GM12878 (cell line): ENCODE measurements around the gene LIF. TPM values are rescaled to one million over a fixed set of nuclear protein-coding genes. Genes with fewer than 3 reads are reported as not detected.

Experiments
- ATAC-seq: fragments of 200-7000 bp; cut with Tn5 transposase; 3 replicates; pipeline ENCODE4 v1.9.1; 2020; ENCODE audit warnings: mild to moderate bottlenecking, moderate library complexity
- BruUV-seq: library from RNA; stranded (reverse); fragments of 400-500 nt; replicated peaks from 2 replicates; lab custom pipeline; 2021; lab: Mats Ljungman, UMichigan
- CTCF ChIA-PET: fragments of 300-600 bp; sonication (Branson Sonifier 250); formaldehyde crosslinking; extraction: SDS; loops from one replicate; lab custom pipeline; 2021; ENCODE audit warnings: inconsistent platforms; lab: Yijun Ruan, JAX
- POLR2A ChIA-PET: fragments of 350-600 bp; formaldehyde crosslinking; extraction: SDS; loops from one replicate; lab custom pipeline; 2021; ENCODE audit warnings: inconsistent platforms; lab: Charles Lee
- RAD21 ChIA-PET: fragments of 300-600 bp; sonication (Branson Sonifier 250); formaldehyde crosslinking; loops from one replicate; lab custom pipeline; 2023; ENCODE audit warnings: antibody characterized with exemption; ENCODE audit not compliant: unreplicated experiment; lab: Charles Lee
- SMC1A ChIA-PET: fragments of 300-600 bp; sonication (Branson Sonifier 250); formaldehyde crosslinking; loops from one replicate; lab custom pipeline; 2023; ENCODE audit not compliant: unreplicated experiment, uncharacterized antibody; lab: Charles Lee
- DNase-seq: peaks from one replicate; pipeline ENCODE4 v3.0.0-alpha.2; 2011; ENCODE audit warnings: low read depth, low spot score
- FAIRE-seq: peaks from 3 replicates; lab custom pipeline; 2011; peaks lifted over from hg19 to GRCh38; lab: Jason Lieb, UNC
- H2AFZ ChIP-seq: 2 replicates; pipeline ENCODE4 v1.6.0; 2011; ENCODE audit warnings: low read depth, low read length, control low read depth; ENCODE audit not compliant: control insufficient read depth
- H3K27ac ChIP-seq: 2 replicates; pipeline ENCODE4 v1.5.1; 2011; ENCODE audit warnings: control low read depth; ENCODE audit not compliant: control insufficient read depth, insufficient read depth
- H3K27me3 ChIP-seq, 2 experiments: replicated peaks in 1 of 2; 2 replicates each; pipeline versions ENCODE4 v1.6.0 to v1.6.1; 2011; ENCODE audit warnings: low read length in 1 of 2; ENCODE audit not compliant: control insufficient read depth in 2 of 2, insufficient read depth in 2 of 2
- H3K36me3 ChIP-seq, 2 experiments: 2 replicates each; pipeline ENCODE4 v1.5.1; 2011; ENCODE audit warnings: low read length in 1 of 2; ENCODE audit not compliant: control insufficient read depth in 2 of 2, insufficient read depth in 2 of 2
- H3K4me1 ChIP-seq: 2 replicates; pipeline ENCODE4 v1.6.1; 2011; ENCODE audit warnings: mild to moderate bottlenecking, low read length, moderate library complexity, mixed read lengths; ENCODE audit not compliant: control insufficient read depth, insufficient read depth
- H3K4me2 ChIP-seq: 2 replicates; pipeline ENCODE4 v1.6.0; 2011; ENCODE audit warnings: control low read depth; ENCODE audit not compliant: control insufficient read depth, insufficient read depth
- H3K4me3 ChIP-seq: fragments of 200-600 bp; sonication (generic); 2 replicates; pipeline ENCODE4 v1.5.1; 2016
- H3K79me2 ChIP-seq: 2 replicates; pipeline ENCODE4 v1.6.0; 2011; ENCODE audit warnings: low read length; ENCODE audit not compliant: control insufficient read depth, insufficient read depth
- H3K9ac ChIP-seq: 2 replicates; pipeline ENCODE4 v1.8.0; 2011; ENCODE audit warnings: low read length, control low read depth, mixed read lengths; ENCODE audit not compliant: control insufficient read depth, insufficient read depth
- H3K9me3 ChIP-seq: replicated peaks from 3 replicates; pipeline ENCODE4 v1.5.1; 2011; ENCODE audit warnings: mild to moderate bottlenecking, low read length; ENCODE audit not compliant: control insufficient read depth, insufficient read depth
- H4K20me1 ChIP-seq: 2 replicates; pipeline ENCODE4 v1.6.0; 2011; ENCODE audit not compliant: control insufficient read depth, insufficient read depth
- CEBPB ChIP-seq, 2 experiments: fragments of 150-350 bp in 1 of 2; IDR thresholded peaks; 2 replicates each; pipeline ENCODE4 v1.6.1; 2012 to 2014; ENCODE audit warnings: low read depth in 2 of 2, low read length in 2 of 2, borderline replicate concordance in 1 of 2, inconsistent platforms in 1 of 2
- CREB1 ChIP-seq: IDR thresholded peaks from 2 replicates; pipeline ENCODE4 v1.6.1; 2012; ENCODE audit warnings: low read depth, mild to moderate bottlenecking, inconsistent platforms
- CTCF ChIP-seq, 3 experiments: IDR thresholded peaks in 2 of 3; conservative IDR thresholded peaks in 1 of 3; 2 replicates each; pipeline ENCODE4 v1.5.1; 2011; ENCODE audit warnings: low read depth in 3 of 3, low read length in 3 of 3, mild to moderate bottlenecking in 3 of 3, control low read depth in 2 of 3, moderate library complexity in 2 of 3, inconsistent platforms in 1 of 3, mixed read lengths in 1 of 3; ENCODE audit not compliant: control insufficient read depth in 2 of 3, insufficient read depth in 1 of 3; ENCODE audit errors: extremely low read depth in 1 of 3
- DPF2 ChIP-seq: fragments of 450-650 bp; IDR thresholded peaks from 2 replicates; pipeline ENCODE4 v1.6.1; 2017; ENCODE audit warnings: mild to moderate bottlenecking
- PRDM15 ChIP-seq: fragments of 450-650 bp; formaldehyde crosslinking; IDR thresholded peaks from 2 replicates; pipeline ENCODE4 v1.4.0; 2020; ENCODE audit warnings: mild to moderate bottlenecking, moderate library complexity
- SIN3A ChIP-seq: IDR thresholded peaks from 2 replicates; pipeline ENCODE4 v1.6.1; 2012; ENCODE audit warnings: low read depth, low read length, improper control_type of control experiment
- ZBTB40 ChIP-seq: fragments of 450-650 bp; IDR thresholded peaks from 2 replicates; pipeline ENCODE4 v1.6.1; 2016; ENCODE audit warnings: mild to moderate bottlenecking, moderate library complexity, borderline replicate concordance
- WGBS: methylation state at CpG from one replicate; pipeline ENCODE4 v1.1.6; 2016; ENCODE audit warnings: low lambda C conversion rate; ENCODE audit not compliant: insufficient replicate concordance, insufficient coverage; ENCODE audit errors: missing lambda C conversion rate; 5-methylcytosine and 5-hydroxymethylcytosine counted together
- in situ Hi-C: fragments of 300-500 bp; cut with MboI; formaldehyde crosslinking; loops from 9 replicates; pipeline ENCODE4 v1.14.3; 2018; ENCODE audit warnings: mixed read lengths
- intact Hi-C: fragments of 100-400 bp; cut with micrococcal nuclease; formaldehyde crosslinking; loops from one replicate; pipeline ENCODE4 v1.14.2; 2022; ENCODE audit not compliant: unreplicated experiment
- polyA plus RNA-seq, 11 experiments: library from polyadenylated mRNA; depleted of rRNA in 4 of 11; unstranded in 6 of 11; stranded (reverse) in 5 of 11; fragments of >200 nt; fragmentation: Nextera tagmentation in 4 of 11; fragmentation: Illumina TruSeq in 1 of 11; extraction: Ambion mirVana in 4 of 11; extraction: Trizol in 1 of 11; gene quantifications; 1 replicate in 1 of 11; 2 replicates in 10 of 11; pipeline versions ENCODE4 v1.2.1 to v1.2.3, GENCODE V29; 2011 to 2016; ENCODE audit warnings: inconsistent platforms in 2 of 11, missing spikeins in 2 of 11, low read depth in 1 of 11
- total RNA-seq, 4 experiments: library from RNA; depleted of rRNA in 3 of 4; stranded (reverse); fragments of >200 nt in 3 of 4; fragmentation: Illumina TruSeq in 1 of 4; extraction: Trizol in 1 of 4; gene quantifications; 2 replicates each; pipeline versions ENCODE4 v1.2.1 to v1.2.3, GENCODE V29; 2013 to 2021

Gene LIF
- total and polyA plus RNA-seq, 10 of the 15 experiments (the other 5 are each of a cell fraction or from before 2014, with no cell fraction given), result 0.05 to 3.4 (median 0.97) TPM

- no peak for TF ChIP-seq ZBTB40
- TF ChIP-seq DPF2, result 0 out of 2 replicates have a peak, but pooled peaks have one; percentile 22
- TF ChIP-seq, all 136 proteins: peak for 24
Measured at GRCh38 chr22:30287648-30288418, 41.3 kb upstream of the LIF start (continued).

- intact Hi-C loops (loop anchor here (1.0 to 10.0 kb wide), 4 partner anchors 24 to 198 kb away; no protein-coding TSS in a partner anchor), in situ Hi-C loops (loop anchor here (5.0 kb wide), 1 partner anchor 100 kb away; the partner anchor contains the start of gene RNF215)
- POLR2A ChIA-PET, result interaction anchor here (1.2 to 4.2 kb wide), 6 partner anchors 27 to 138 kb away, joined by 3 to 28 read pairs (median 6); partner anchors contain the start of genes MTFP1 and TBC1D10A
- Histone ChIP-seq H3K9me3 (no peaks in the 10 kb centered on the region), H3K9ac (no peak overlapping the region), H3K79me2 (no peaks in the 10 kb centered on the region), H3K27ac (no peak overlapping the region), H4K20me1 (no peaks in the 10 kb centered on the region), H3K4me3 (no peak overlapping the region), H3K4me1 (peaks cover 25% of the 10 kb centered on the region), H2AFZ (no peak overlapping the region), H3K27me3 (no peaks in the 10 kb centered on the region; a peak in 1 of 4 replicates), H3K36me3 (peaks cover 0 to 4% of the 10 kb centered on the region in 2 experiments; a peak in 1 of 4 replicates), H3K4me2 (no peak overlapping the region)
- SMC1A ChIA-PET, result interaction anchor here (0.6 to 7.9 kb wide), 26 partner anchors 9 to 1005 kb away, joined by 3 to 201 read pairs (median 6); partner anchors contain the start of genes CCDC157, PIK3IP1, RNF215 and SF3A1
- no TSS peak for BruUV-seq
- RAD21 ChIA-PET, result interaction anchor here (0.9 to 6.2 kb wide), 32 partner anchors 15 to 468 kb away, joined by 3 to 277 read pairs (median 5); partner anchors contain the start of genes CCDC157, MTFP1, RNF215 and SEC14L2
- CTCF ChIA-PET, result interaction anchor here (0.7 to 10.5 kb wide), 53 partner anchors 9 to 320 kb away, joined by 3 to 436 read pairs (median 11); partner anchors contain the start of genes CCDC157, MTFP1, OSM and RNF215
- ATAC-seq, result peak; percentile 55
- 27% methylated on average over 29 of the region's 31 CpGs for WGBS
- peak; percentile 69 for FAIRE-seq
- DNase-seq, result no peak
- TF ChIP-seq SIN3A (no peak), PRDM15 (CRISPR knock-in tag) (no peak), CTCF (IDR thresholded peaks at IDR 0.05 in 2 of 3, conservative IDR thresholded peaks at IDR 0.05 in 1 of 3; ENCODE audit: control insufficient read depth in 2 of 3, extremely low read depth in 1 of 3, insufficient read depth in 1 of 3, low read depth in 3 of 3, low read length in 3 of 3) (peak; percentile 84 to 98 (median 89)), CREB1 (no peak), CEBPB (IDR thresholded peaks at IDR 0.05; ENCODE audit: borderline replicate concordance in 1 of 2, low read depth in 2 of 2, low read length in 2 of 2) (no peak)
Measured at GRCh38 chr22:30286813-30287647, 40.5 kb upstream of the LIF start.
